Pancreas (tissue), 10 donors: Measurements from ENCODE around the gene PRRC2B. TPM values are rescaled to one million over a fixed set of nuclear protein-coding genes. Genes with fewer than 3 reads are reported as not detected.

Experiments
- ATAC-seq, 4 donors: fragments of 200-7000 bp; cut with Tn5 transposase; one replicate each; pipeline versions ENCODE4 v1.8.0 to v1.9.1; 2020; ENCODE audit warnings: mild to moderate bottlenecking in 4 of 4, moderate library complexity in 4 of 4
- DNase-seq, 6 donors: peaks; one replicate each; pipeline ENCODE4 v3.0.0-alpha.2; 2020
- FAIRE-seq: peaks from 2 replicates; lab custom pipeline; 2012; peaks lifted over from hg19 to GRCh38; lab: Jason Lieb, UNC
- H3K27ac ChIP-seq, 4 donors: fragments of 200-600 bp; sonication (generic); 1 replicate in 3 of 4; 2 replicates in 1 of 4; pipeline versions ENCODE4 v1.5.0 to v1.8.0; 2020
- H3K27me3 ChIP-seq, 4 donors: fragments of 200-600 bp; one replicate each; pipeline ENCODE4 v1.8.0; 2021
- H3K36me3 ChIP-seq, 3 donors: fragments of 200-600 bp; sonication (generic) in 1 of 3; one replicate each; pipeline versions ENCODE4 v1.5.0 to v1.8.0; 2020 to 2021
- H3K4me1 ChIP-seq, 3 donors: fragments of 200-600 bp; one replicate each; pipeline ENCODE4 v1.8.0; 2021
- H3K4me3 ChIP-seq, 4 donors: fragments of 200-600 bp; sonication (generic) in 2 of 4; one replicate each; pipeline versions ENCODE4 v1.5.0 to v1.8.0; 2020 to 2021
- H3K9me3 ChIP-seq, 4 donors: fragments of 200-600 bp; one replicate each; pipeline ENCODE4 v1.8.0; 2021
- WGBS, 2 donors: extraction: QIAGEN DNeasy Blood & Tissue Kit; methylation state at CpG; one replicate each; pipeline ENCODE4 v1.1.7; 2013; 5-methylcytosine and 5-hydroxymethylcytosine counted together
- intact Hi-C, 3 donors: fragments of 100-400 bp; cut with DNase I; formaldehyde crosslinking; loops; one replicate each; pipeline versions ENCODE4 v1.11.1 to v1.14.2; 2022
- polyA plus RNA-seq, 2 donors: library from polyadenylated mRNA; stranded (reverse); fragments of 200-250 nt; gene quantifications; one replicate each; pipeline ENCODE4 v1.2.3, GENCODE V29; 2013
- total RNA-seq, 6 donors: library from RNA; stranded (reverse); fragmentation: NEBNext Ultra II Directional in 4 of 6; extraction: Animal tissue kit (Norgen Biotek cat#: 25700) in 4 of 6; gene quantifications; one replicate each; pipeline versions ENCODE4 v1.2.1 to v1.2.4, GENCODE V29; 2021 to 2023
- TF ChIP-seq, protein P1 (sequence below), 4 donors: fragments of 200-600 bp; sonication (generic) in 3 of 4; IDR thresholded peaks; one replicate each; pipeline versions ENCODE4 v1.5.0 to v1.8.0; 2021; ENCODE audit warnings: antibody characterized with exemption in 4 of 4
- donor health status: healthy with polysubstance abuse.
- donor health status: DM: no; HTN: no; CAD: no; lungs with moderate emphysema.
- donor health status: DM: no; HTN: no; CAD: no.
- donor health status: control.
- donor health status: control.
- donor health status: Bipolar disorder and iron deficiency.
- donor health status: DM: yes; HTN: yes; CAD: no.
- donor health status: DM: no; HTN: no; CAD: no.
- donor health status: DM: no; HTN: no; CAD: no.
- donor health status: DM: yes; HTN: yes; CAD: no.

Gene PRRC2B
- total and polyA plus RNA-seq, 8 donors: 44.8 to 132 (median 90.3) TPM

DNA sequence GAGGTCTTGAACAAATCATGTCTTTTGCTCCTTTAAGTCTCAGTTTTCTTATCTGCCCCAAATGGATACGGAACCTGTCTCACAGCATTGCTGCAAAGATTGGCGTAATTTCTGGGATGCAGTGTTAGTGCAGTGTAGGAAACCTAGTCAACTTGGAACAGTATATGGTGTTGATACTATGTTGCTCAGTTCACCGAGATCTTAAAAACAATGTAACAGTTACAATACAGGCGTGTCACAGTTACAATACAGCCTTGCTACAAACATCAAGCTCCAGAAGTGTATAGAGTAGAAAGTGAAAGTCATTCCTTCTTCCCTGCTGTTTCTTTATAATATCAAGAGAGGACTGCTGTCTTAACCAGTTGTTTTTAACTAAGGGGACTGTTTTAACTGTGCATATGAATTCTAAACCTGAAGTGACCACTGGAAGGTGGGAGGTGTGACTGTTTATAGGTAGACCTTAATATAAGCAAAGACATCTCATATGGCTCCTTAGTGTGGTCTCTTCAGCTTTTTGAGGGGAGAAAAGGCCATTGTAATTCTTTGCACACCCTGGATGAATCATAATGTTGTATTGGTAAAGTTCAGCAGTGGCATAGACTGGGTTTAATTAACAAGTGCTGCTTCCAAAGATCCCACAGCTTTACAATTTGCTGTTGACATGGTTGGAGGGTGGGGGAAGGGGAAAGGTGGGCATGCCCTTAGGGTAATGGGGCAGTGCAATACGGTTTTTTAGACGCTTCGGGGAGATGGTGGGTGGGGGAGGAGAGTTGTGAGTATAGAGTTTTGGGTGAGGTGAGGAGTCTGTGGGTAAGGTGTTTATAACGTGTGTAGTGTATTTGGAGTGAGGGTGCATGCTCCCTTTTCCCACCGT, 12.9 kb downstream of the PRRC2B start:
- 29 to 40% methylated on average over 9 of the region's 9 CpGs for WGBS, 2 donors
- TF ChIP-seq, protein P1, sequence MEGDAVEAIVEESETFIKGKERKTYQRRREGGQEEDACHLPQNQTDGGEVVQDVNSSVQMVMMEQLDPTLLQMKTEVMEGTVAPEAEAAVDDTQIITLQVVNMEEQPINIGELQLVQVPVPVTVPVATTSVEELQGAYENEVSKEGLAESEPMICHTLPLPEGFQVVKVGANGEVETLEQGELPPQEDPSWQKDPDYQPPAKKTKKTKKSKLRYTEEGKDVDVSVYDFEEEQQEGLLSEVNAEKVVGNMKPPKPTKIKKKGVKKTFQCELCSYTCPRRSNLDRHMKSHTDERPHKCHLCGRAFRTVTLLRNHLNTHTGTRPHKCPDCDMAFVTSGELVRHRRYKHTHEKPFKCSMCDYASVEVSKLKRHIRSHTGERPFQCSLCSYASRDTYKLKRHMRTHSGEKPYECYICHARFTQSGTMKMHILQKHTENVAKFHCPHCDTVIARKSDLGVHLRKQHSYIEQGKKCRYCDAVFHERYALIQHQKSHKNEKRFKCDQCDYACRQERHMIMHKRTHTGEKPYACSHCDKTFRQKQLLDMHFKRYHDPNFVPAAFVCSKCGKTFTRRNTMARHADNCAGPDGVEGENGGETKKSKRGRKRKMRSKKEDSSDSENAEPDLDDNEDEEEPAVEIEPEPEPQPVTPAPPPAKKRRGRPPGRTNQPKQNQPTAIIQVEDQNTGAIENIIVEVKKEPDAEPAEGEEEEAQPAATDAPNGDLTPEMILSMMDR (IDR thresholded peaks at IDR 0.05): no peak
- peak overlapping the region in 1 of 4 donors; percentile 10 for H3K4me3 ChIP-seq

DNA sequence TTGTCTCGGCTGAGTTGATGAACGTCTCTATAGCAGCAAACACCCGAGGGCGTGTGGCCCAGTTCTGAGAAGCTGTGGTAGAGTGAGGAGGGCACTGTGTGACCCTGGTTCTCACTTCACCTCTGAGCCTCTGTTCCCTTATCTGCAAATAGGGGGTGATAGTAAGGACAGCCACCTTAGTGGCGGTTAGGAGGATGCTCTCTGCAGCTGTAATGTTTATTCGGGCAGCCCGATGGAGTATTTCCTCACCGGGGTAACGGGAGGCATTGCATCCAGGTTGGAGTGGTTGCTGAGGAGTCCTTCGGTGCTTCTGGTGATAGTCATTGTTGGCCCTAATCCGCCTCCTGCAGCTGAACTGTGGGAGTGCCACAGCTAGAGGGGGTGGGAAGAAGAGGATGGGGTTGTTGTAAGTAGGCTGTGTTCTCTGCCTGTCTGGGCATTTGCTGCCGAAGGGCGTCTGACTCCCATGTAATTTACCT, 13.9 kb downstream of the PRRC2B start:
- TF ChIP-seq, protein P1 (IDR thresholded peaks at IDR 0.05): no peak
- no peak for FAIRE-seq

More for the DNA sequence above, 12.9 kb downstream of the PRRC2B start:
- no peak for FAIRE-seq
- peak in 2 of 4 donors; percentile 7 to 19 for ATAC-seq
- no peaks in the 10 kb centered on the region for H3K36me3 ChIP-seq
- no peaks in the 10 kb centered on the region for H3K27me3 ChIP-seq
- intact Hi-C loops: no loop called here
- H3K27ac ChIP-seq: peak overlapping the region in 3 of 4 donors; percentile 50 to 67 (median 53)
- no peaks in the 10 kb centered on the region for H3K9me3 ChIP-seq
- peaks cover 62 to 86% (median 72%) of the 10 kb centered on the region in 3 donors for H3K4me1 ChIP-seq
- DNase-seq: no peak

DNA sequence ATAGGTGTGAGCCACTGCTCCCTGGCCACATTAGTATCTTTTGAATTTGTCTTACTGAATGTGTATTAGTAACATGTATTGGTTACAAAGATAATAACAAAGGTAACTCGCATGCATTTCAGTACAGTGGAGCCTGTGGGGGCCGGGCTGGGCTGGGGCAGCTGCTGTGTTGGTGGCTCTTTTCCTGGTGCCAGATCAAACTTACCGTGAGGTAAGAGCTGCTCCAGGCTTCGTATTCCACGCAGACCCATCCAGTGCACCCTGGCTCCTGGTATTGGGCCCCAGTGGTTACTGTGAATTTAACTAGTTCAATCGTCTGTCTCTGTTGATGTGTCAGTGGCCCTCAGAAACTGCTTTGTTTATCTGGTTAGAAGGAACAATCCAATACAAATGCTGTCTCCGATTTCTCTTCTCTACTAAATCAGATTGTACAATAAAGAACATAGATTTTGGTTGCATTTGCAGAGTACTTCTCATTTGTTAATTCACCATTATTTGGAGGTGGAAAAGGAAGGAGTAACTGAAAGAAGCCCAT, 15.6 kb downstream of the PRRC2B start:
- intact Hi-C loops: no loop called here
- Histone ChIP-seq H3K36me3 (no peaks in the 10 kb centered on the region), H3K27ac (no peak overlapping the region), H3K4me1 (peaks cover 49 to 65% (median 59%) of the 10 kb centered on the region in 3 donors), H3K4me3 (no peak overlapping the region), H3K9me3 (no peaks in the 10 kb centered on the region), H3K27me3 (no peaks in the 10 kb centered on the region)
- FAIRE-seq: no peak
- TF ChIP-seq, protein P1 (IDR thresholded peaks at IDR 0.05): no peak
- no peak for ATAC-seq
- no peak for DNase-seq
- 48 to 50% methylated on average over 7 of the region's 7 CpGs for WGBS, 2 donors

More for the DNA sequence above, 13.9 kb downstream of the PRRC2B start:
- Histone ChIP-seq H3K9me3 (no peaks in the 10 kb centered on the region), H3K4me3 (no peak overlapping the region), H3K4me1 (peaks cover 62 to 82% (median 70%) of the 10 kb centered on the region in 3 donors), H3K27me3 (no peaks in the 10 kb centered on the region), H3K27ac (peak overlapping the region in 2 of 4 donors; percentile 2 to 50), H3K36me3 (no peaks in the 10 kb centered on the region)
- no peak for DNase-seq
- intact Hi-C loops: no loop called here
- 28 to 33% methylated on average over 13 of the region's 13 CpGs for WGBS, 2 donors
- ATAC-seq: peak in 3 of 4 donors; percentile 47 to 63 (median 58)

DNA sequence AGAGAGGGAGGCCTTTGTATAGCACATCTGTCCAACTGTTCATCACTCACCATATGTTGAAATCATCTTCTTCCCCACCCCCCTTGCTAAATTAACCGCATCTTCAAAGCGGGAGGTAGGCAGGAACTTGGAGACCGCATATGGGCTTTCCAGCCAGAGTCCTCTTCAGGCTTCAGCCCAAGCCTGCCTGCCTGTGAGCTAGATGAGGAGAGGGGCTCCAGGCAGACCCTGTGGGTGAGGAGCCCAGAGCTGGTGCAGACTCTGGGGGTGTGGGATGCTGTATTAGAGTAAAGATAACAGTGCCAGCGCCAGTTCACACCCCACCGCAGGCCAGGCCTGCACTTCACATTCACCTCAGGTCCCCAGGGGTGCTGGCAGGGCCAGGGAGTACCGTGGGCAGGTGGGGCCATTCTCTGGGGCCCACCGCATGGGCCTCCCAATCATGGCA, 16.2 kb downstream of the PRRC2B start:
- intact Hi-C loops: no loop called here
- H3K27me3 ChIP-seq: no peaks in the 10 kb centered on the region
- no peak for DNase-seq
- H3K27ac ChIP-seq: no peak overlapping the region
- WGBS, 2 donors: 65 to 69% methylated on average over 7 of the region's 7 CpGs
- no peak for FAIRE-seq
- H3K4me3 ChIP-seq: no peak overlapping the region
- TF ChIP-seq, protein P1 (IDR thresholded peaks at IDR 0.05): no peak
- H3K9me3 ChIP-seq: no peaks in the 10 kb centered on the region
- no peak for ATAC-seq
- no peaks in the 10 kb centered on the region for H3K36me3 ChIP-seq
- peaks cover 43 to 59% (median 54%) of the 10 kb centered on the region in 3 donors for H3K4me1 ChIP-seq
